ENCODE measurements around the gene NR4A2.

Gene NR4A2

GRCh38 chr2:156332534-156333273 lies at the start of gene NR4A2:
Gene NR4A2 (minus strand): TSS chr2:156332721. CDS start chr2:156330186, 2,535 bp downstream.
- no peak for TF ChIP-seq JUND (IDR thresholded peaks at IDR 0.05; ENCODE audit: low read depth)
- in situ Hi-C loops (cut with HindIII; ENCODE audit: low pct_unique_long_range_greater_than_20kb, low sequenced_read_pairs) = no loop called here
- DNase-seq (ENCODE audit: low read depth in 1 of 2, low spot score in 1 of 2) = peak; percentile 85 to 86

GRCh38 chr2:156380117-156380645 lies 47.7 kb upstream of the NR4A2 start:
- no peak for TF ChIP-seq JUND (IDR thresholded peaks at IDR 0.05; ENCODE audit: low read depth)
- in situ Hi-C loops (cut with HindIII; ENCODE audit: low pct_unique_long_range_greater_than_20kb, low sequenced_read_pairs) = no loop called here
- DNase-seq (ENCODE audit: low read depth in 1 of 2, low spot score in 1 of 2) = no peak

GRCh38 chr2:156379714-156380113 lies 47.2 kb upstream of the NR4A2 start:
- in situ Hi-C loops (cut with HindIII; ENCODE audit: low pct_unique_long_range_greater_than_20kb, low sequenced_read_pairs) = no loop called here
- DNase-seq (ENCODE audit: low read depth in 1 of 2, low spot score in 1 of 2) = no peak
- TF ChIP-seq JUND (IDR thresholded peaks at IDR 0.05; ENCODE audit: low read depth) = no peak

GRCh38 chr2:156379071-156379470 lies 46.5 kb upstream of the NR4A2 start:
- no peak for DNase-seq (ENCODE audit: low read depth in 1 of 2, low spot score in 1 of 2)
- TF ChIP-seq JUND (IDR thresholded peaks at IDR 0.05; ENCODE audit: low read depth) = no peak
- in situ Hi-C loops (cut with HindIII; ENCODE audit: low pct_unique_long_range_greater_than_20kb, low sequenced_read_pairs) = no loop called here

- in situ Hi-C loops (cut with HindIII; ENCODE audit: low pct_unique_long_range_greater_than_20kb, low sequenced_read_pairs) = no loop called here
- DNase-seq (ENCODE audit: low read depth in 1 of 2, low spot score in 1 of 2) = no peak
- TF ChIP-seq JUND (IDR thresholded peaks at IDR 0.05; ENCODE audit: low read depth) = no peak
Measured at GRCh38 chr2:156366753-156367152, 34.2 kb upstream of the NR4A2 start.

GRCh38 chr2:156363141-156363540 lies 30.6 kb upstream of the NR4A2 start:
- in situ Hi-C loops (cut with HindIII; ENCODE audit: low pct_unique_long_range_greater_than_20kb, low sequenced_read_pairs) = no loop called here
- TF ChIP-seq JUND (IDR thresholded peaks at IDR 0.05; ENCODE audit: low read depth) = no peak
- no peak for DNase-seq (ENCODE audit: low read depth in 1 of 2, low spot score in 1 of 2)

GRCh38 chr2:156356014-156356754 lies 23.7 kb upstream of the NR4A2 start:
- no peak for DNase-seq (ENCODE audit: low read depth in 1 of 2, low spot score in 1 of 2)
- in situ Hi-C loops (cut with HindIII; ENCODE audit: low pct_unique_long_range_greater_than_20kb, low sequenced_read_pairs) = no loop called here
- no peak for TF ChIP-seq JUND (IDR thresholded peaks at IDR 0.05; ENCODE audit: low read depth)

GRCh38 chr2:156352911-156353310 lies 20.4 kb upstream of the NR4A2 start:
- in situ Hi-C loops (cut with HindIII; ENCODE audit: low pct_unique_long_range_greater_than_20kb, low sequenced_read_pairs) = no loop called here
- no peak for TF ChIP-seq JUND (IDR thresholded peaks at IDR 0.05; ENCODE audit: low read depth)

GRCh38 chr2:156350374-156351142 lies 18.0 kb upstream of the NR4A2 start:
- no peak for TF ChIP-seq JUND (IDR thresholded peaks at IDR 0.05; ENCODE audit: low read depth)
- no peak for DNase-seq (ENCODE audit: low read depth in 1 of 2, low spot score in 1 of 2)

More at GRCh38 chr2:156352911-156353310, 20.4 kb upstream of the NR4A2 start:
- no peak for DNase-seq (ENCODE audit: low read depth in 1 of 2, low spot score in 1 of 2)

GRCh38 chr2:156349605-156350004 lies 17.1 kb upstream of the NR4A2 start:
- in situ Hi-C loops (cut with HindIII; ENCODE audit: low pct_unique_long_range_greater_than_20kb, low sequenced_read_pairs) = no loop called here
- no peak for TF ChIP-seq JUND (IDR thresholded peaks at IDR 0.05; ENCODE audit: low read depth)
- DNase-seq (ENCODE audit: low read depth in 1 of 2, low spot score in 1 of 2) = no peak

More at GRCh38 chr2:156350374-156351142, 18.0 kb upstream of the NR4A2 start:
- in situ Hi-C loops (cut with HindIII; ENCODE audit: low pct_unique_long_range_greater_than_20kb, low sequenced_read_pairs) = no loop called here

- no peak for DNase-seq (ENCODE audit: low read depth in 1 of 2, low spot score in 1 of 2)
- TF ChIP-seq JUND (IDR thresholded peaks at IDR 0.05; ENCODE audit: low read depth) = no peak
- in situ Hi-C loops (cut with HindIII; ENCODE audit: low pct_unique_long_range_greater_than_20kb, low sequenced_read_pairs) = no loop called here
Measured at GRCh38 chr2:156349161-156349560, 16.6 kb upstream of the NR4A2 start.

- no peak for DNase-seq (ENCODE audit: low read depth in 1 of 2, low spot score in 1 of 2)
- in situ Hi-C loops (cut with HindIII; ENCODE audit: low pct_unique_long_range_greater_than_20kb, low sequenced_read_pairs) = no loop called here
- TF ChIP-seq JUND (IDR thresholded peaks at IDR 0.05; ENCODE audit: low read depth) = no peak
Measured at GRCh38 chr2:156347431-156347830, 14.9 kb upstream of the NR4A2 start.
